ENCODE measurements around the gene ITGAL. TPM values are rescaled to one million over a fixed set of nuclear protein-coding genes. Genes with fewer than 3 reads are reported as not detected.

ITGAL gene
- total RNA-seq, 1 experiment from 2014 or later: 0.03 TPM

DNA sequence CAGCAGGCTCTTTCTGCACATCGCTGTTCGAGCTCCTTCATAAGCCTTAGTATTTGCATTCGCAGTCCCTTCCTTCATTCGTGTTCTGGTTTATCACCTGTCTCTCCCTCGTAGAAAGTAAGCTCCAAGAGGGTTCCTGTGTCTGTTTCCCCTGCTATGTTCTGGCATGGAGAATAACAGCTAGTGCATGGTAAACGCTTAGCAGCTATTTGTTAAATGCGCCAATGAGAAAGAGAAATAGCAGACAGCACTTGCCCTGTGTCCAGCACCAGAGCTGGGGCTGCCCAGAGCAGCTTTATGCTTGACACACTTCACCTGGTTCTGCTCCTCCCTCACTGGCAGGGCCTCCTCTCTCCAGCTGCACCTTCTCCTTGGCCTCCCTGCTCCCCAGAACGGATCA, 93.4 kb downstream of the ITGAL start:
- Histone ChIP-seq H3K36me3 (replicated peaks; ENCODE audit: control insufficient read depth, insufficient read depth, low read length) (no peaks in the 10 kb centered on the region), H3K27me3 (ENCODE audit: control insufficient read depth, insufficient read depth, low read length) (no peaks in the 10 kb centered on the region)

GRCh38 chr16:30566531-30566930, 94.0 kb downstream of the ITGAL start:
- DNase-seq: no peak
- Histone ChIP-seq H3K36me3 (replicated peaks; ENCODE audit: control insufficient read depth, insufficient read depth, low read length) (no peaks in the 10 kb centered on the region), H3K27me3 (ENCODE audit: control insufficient read depth, insufficient read depth, low read length) (no peaks in the 10 kb centered on the region), H3K4me3 (ENCODE audit: insufficient read depth, low read depth, low read length) (no peak overlapping the region)

More for the DNA sequence above, 93.4 kb downstream of the ITGAL start:
- no peak overlapping the region for H3K4me3 ChIP-seq (ENCODE audit: insufficient read depth, low read depth, low read length)
- no peak for DNase-seq

DNA sequence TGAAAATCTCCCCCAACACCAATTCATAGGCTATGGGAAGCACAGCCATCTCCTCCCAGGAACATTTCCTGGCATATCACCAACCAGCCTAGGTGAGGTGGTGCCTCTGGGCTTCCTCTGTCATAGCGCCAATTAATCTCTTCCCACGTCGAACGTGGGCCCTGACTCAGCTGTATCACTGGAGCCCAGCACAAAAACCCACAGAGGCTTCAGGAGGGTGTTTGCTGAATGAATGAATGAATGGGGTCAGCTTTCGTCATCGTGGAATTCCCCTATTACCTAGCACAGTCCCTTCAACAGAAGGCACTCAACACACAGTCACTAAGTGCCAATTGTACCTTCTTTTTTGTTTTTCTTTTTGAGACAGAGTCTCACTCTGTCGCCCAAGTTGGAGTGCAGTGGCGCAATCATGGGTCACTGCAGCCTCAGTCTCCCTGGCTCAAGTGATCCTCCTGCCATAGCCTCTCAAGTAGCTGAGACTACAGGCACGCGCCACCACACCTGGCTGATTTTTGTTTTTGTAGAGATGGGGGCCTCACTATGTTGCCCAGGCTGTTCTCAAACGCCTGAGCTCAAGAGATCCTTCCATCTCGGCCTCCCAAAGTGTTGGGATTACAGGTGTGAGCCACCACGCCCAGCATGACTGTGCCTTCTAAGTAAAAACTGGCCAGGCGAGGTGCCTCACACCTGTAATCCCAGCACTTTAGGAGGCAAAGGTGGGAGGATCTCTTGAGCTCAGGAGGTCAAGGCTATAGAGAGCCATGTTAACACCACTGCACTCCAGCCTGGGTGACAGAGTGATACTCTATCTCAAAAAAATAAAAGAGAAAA, 94.8 kb downstream of the ITGAL start:
- Histone ChIP-seq H3K27me3 (ENCODE audit: control insufficient read depth, insufficient read depth, low read length) (no peaks in the 10 kb centered on the region), H3K36me3 (replicated peaks; ENCODE audit: control insufficient read depth, insufficient read depth, low read length) (no peaks in the 10 kb centered on the region), H3K4me3 (ENCODE audit: insufficient read depth, low read depth, low read length) (no peak overlapping the region)
- DNase-seq: no peak

DNA sequence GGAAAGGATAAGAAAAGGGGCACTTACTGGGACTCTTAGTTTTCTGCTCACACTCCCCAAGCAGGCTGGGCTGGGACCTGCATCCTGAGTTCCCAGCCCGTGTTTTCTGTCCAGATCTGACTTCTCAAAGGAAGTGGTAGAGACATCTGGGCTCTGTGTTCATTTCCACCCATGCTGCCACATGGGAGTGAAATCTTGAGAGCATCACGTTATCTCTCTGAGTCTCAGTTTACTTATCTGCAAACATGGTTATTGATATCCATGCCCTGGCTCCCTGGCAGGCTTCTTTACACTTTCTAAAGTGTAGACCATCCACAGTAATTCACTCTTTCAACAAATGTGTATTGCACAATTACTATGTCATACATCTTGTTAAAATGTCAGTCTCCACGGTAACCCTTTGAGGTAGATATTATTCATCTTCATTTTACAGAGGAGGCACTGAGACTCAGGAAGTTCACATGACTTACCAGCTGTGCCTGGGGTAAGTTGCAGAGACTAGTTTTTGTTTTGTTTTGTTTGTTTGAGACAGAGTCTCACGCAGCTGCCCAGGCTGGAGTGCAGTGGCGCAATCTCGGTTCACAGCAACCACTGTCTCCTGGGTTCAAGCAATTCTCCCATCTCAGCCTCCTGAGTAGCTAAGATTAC, 95.6 kb downstream of the ITGAL start:
- Histone ChIP-seq H3K27me3 (ENCODE audit: control insufficient read depth, insufficient read depth, low read length) (no peaks in the 10 kb centered on the region), H3K4me3 (ENCODE audit: insufficient read depth, low read depth, low read length) (no peak overlapping the region), H3K36me3 (replicated peaks; ENCODE audit: control insufficient read depth, insufficient read depth, low read length) (no peaks in the 10 kb centered on the region)
- DNase-seq: no peak

DNA sequence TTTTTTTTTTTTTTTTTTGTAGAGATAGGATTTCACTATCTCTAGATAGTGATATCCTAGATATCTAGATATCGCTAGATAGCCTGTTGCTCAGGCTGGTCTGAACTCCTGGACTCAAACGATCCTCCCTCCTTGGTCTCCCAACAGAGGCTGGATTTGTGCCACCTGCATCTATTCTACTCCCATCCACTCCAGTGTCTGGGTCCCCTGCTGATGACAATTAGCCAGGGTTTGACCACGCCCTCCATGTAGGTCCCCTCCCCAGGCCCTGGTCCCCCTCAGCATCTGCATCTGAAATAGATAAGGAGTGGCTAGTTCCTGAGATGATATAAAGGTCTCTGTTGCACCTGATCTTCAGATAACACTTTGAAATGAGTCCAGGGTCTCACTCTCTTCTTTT, 96.7 kb downstream of the ITGAL start:
- no peaks in the 10 kb centered on the region for H3K27me3 ChIP-seq (ENCODE audit: control insufficient read depth, insufficient read depth, low read length)
- H3K4me3 ChIP-seq (ENCODE audit: insufficient read depth, low read depth, low read length): no peak overlapping the region
- DNase-seq: no peak
- H3K36me3 ChIP-seq (replicated peaks; ENCODE audit: control insufficient read depth, insufficient read depth, low read length): no peaks in the 10 kb centered on the region; the same call in 1 of the 2 replicates

DNA sequence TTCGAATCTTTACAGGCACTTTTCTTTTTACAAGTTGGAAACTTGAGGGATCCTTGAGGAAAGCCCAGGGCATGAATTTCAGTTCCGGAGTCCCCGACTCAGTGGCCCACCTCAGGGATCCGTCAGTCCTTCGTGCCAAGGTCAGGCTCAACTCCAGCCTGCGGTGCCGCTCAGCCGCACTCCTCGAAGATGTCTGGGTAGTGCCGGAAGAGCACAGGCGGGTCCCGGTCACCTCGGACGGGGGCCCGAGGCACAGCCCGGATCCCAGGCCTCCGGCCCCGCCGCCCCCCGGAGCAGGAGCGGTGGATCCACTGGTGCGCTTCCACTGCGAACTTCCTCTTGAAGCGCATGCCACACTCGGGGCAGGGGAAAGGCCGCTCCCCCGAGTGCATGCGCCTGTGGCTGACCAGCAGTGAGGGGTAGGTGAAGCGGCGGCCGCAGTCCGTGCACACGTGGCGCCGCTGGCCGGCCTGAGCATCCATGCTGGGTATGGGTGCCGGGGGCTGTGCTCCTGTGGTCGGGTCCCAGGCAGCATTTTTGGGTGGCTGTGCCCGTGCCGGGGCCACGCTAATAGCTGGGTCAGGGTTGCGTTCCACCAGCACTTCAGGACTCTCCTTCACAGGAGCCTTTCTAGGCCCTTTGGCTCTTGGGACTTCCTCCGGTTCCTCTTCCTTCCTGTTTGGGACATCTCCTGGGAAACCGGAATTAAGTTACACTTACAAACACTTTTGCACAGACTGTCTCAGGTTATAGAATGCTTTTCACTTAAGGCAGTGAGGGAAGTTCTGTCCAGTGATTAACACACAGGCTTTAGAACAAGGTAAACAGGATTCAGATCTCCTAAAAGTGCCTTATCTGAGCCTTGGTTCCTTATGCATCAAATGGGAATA, 97.4 kb downstream of the ITGAL start:
- H3K4me3 ChIP-seq (ENCODE audit: insufficient read depth, low read depth, low read length): no peak overlapping the region
- no peaks in the 10 kb centered on the region for H3K27me3 ChIP-seq (ENCODE audit: control insufficient read depth, insufficient read depth, low read length)
- DNase-seq: peak; percentile 56
- H3K36me3 ChIP-seq (replicated peaks; ENCODE audit: control insufficient read depth, insufficient read depth, low read length): no peaks in the 10 kb centered on the region; the same call in 1 of the 2 replicates

GRCh38 chr16:30570636-30571444, 98.3 kb downstream of the ITGAL start:
- peak overlapping the region; percentile 67 for H3K4me3 ChIP-seq (ENCODE audit: insufficient read depth, low read depth, low read length)
- DNase-seq: peak; percentile 81
- H3K36me3 ChIP-seq (replicated peaks; ENCODE audit: control insufficient read depth, insufficient read depth, low read length): no peaks in the 10 kb centered on the region; the same call in 1 of the 2 replicates
- no peaks in the 10 kb centered on the region for H3K27me3 ChIP-seq (ENCODE audit: control insufficient read depth, insufficient read depth, low read length)

DNA sequence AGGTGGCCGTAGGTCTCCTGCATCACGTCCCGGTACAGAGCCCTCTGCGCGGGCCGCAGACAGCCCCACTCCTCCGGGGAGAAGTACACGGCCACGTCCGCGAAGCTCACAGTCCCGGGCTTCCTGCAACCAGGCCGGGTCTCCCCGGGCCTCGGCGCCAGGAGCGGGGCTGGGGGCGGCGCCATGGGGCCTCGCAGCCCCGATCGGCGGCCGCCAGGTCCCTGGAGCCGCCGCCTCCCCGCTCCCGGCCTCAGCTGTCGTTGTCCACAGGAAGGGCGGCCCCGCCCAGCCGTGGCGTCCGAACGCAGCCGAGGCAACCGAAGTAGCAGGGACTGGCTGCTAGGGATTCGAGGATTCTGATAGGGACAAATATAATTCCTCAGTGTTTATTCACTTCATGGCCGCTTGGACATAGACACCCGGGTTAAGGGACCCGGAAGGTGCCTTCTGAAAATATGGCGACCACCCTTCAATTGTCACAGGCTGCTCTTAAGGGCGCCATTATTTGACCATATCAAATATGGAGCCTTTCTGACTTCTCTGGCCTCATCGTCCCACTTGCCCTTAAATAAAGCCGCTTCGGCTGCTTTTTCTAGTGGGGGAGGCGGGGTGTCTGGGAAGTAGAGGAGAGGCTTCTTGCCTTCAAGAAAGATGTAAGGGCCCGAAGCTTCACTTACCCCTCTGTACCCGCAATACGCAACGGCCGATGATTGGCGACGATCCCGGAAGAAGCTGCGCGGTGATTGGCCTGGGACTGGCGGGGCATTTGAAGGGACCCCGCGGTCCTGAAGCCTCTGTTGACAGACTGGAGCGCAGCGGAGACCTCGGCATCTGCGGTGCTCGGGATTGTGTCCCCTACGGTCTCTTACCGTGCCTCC, 99.1 kb downstream of the ITGAL start, which contains the start of gene ZNF688:
ZNF688 (minus strand) TSS at position 270 of the 878 bp plus-strand sequence; CDS start at position 185, 85 bp downstream.
- no peaks in the 10 kb centered on the region; the same call in 1 of the 2 replicates for H3K36me3 ChIP-seq (replicated peaks; ENCODE audit: control insufficient read depth, insufficient read depth, low read length)
- no peaks in the 10 kb centered on the region for H3K27me3 ChIP-seq (ENCODE audit: control insufficient read depth, insufficient read depth, low read length)
- peak within 1 kb of the TSS; percentile 67 for H3K4me3 ChIP-seq (ENCODE audit: insufficient read depth, low read depth, low read length)
- DNase-seq: peak; percentile 98

Other genes starting within 250 kb of the ITGAL start
- gene NPIPB13, start 224.3 kb upstream of the ITGAL start, total RNA-seq (2014; rRNA removed; shearing (Covaris generic)): 1.0 TPM in 1 of 2 replicates, not detected in the other
- gene CD2BP2, start 117.4 kb upstream of the ITGAL start, total RNA-seq (2014; rRNA removed; shearing (Covaris generic)): 44.2 and 45.2 TPM in 2 replicates
- 35.8 and 38.4 TPM in 2 replicates for gene TBC1D10B, start 102.2 kb upstream of the ITGAL start, total RNA-seq (2014; rRNA removed; shearing (Covaris generic))
- 3.4 TPM in 1 of 2 replicates, not detected in the other for gene MYL11, start 97.9 kb upstream of the ITGAL start, total RNA-seq (2014; rRNA removed; shearing (Covaris generic))
- 0.18 and 0.80 TPM in 2 replicates for gene SEPTIN1, start 90.2 kb upstream of the ITGAL start, total RNA-seq (2014; rRNA removed; shearing (Covaris generic))
- gene ZNF48, start 77.3 kb upstream of the ITGAL start, total RNA-seq (2014; rRNA removed; shearing (Covaris generic)): 38.8 and 46.3 TPM in 2 replicates
- gene ZNF771, start 65.1 kb upstream of the ITGAL start, total RNA-seq (2014; rRNA removed; shearing (Covaris generic)): 10.6 and 13.5 TPM in 2 replicates
- gene DCTPP1, start 42.7 kb upstream of the ITGAL start, total RNA-seq (2014; rRNA removed; shearing (Covaris generic)): 56.4 and 74.2 TPM in 2 replicates
- gene SEPHS2, start 26.9 kb upstream of the ITGAL start, total RNA-seq (2014; rRNA removed; shearing (Covaris generic)): 8.2 and 9.8 TPM in 2 replicates
- gene ZNF768, start 53.8 kb downstream of the ITGAL start, total RNA-seq (2014; rRNA removed; shearing (Covaris generic)): 55.2 and 55.3 TPM in 2 replicates
- 14.5 and 16.2 TPM in 2 replicates for gene ZNF747, start 62.1 kb downstream of the ITGAL start, total RNA-seq (2014; rRNA removed; shearing (Covaris generic))
- 10.2 and 13.8 TPM in 2 replicates for gene ZNF764, start 85.6 kb downstream of the ITGAL start, total RNA-seq (2014; rRNA removed; shearing (Covaris generic))
- gene ZNF688, start 99.0 kb downstream of the ITGAL start, total RNA-seq (2014; rRNA removed; shearing (Covaris generic)): 3.0 and 8.5 TPM in 2 replicates
- gene ZNF785, start 113.0 kb downstream of the ITGAL start, total RNA-seq (2014; rRNA removed; shearing (Covaris generic)): 2.8 and 8.5 TPM in 2 replicates
- gene ZNF689, start 137.6 kb downstream of the ITGAL start, total RNA-seq (2014; rRNA removed; shearing (Covaris generic)): 17.3 and 18.7 TPM in 2 replicates
- 4.7 and 4.8 TPM in 2 replicates for gene PRR14, start 178.2 kb downstream of the ITGAL start, total RNA-seq (2014; rRNA removed; shearing (Covaris generic))
- gene FBRS, start 185.7 kb downstream of the ITGAL start, total RNA-seq (2014; rRNA removed; shearing (Covaris generic)): 11.5 and 13.4 TPM in 2 replicates
- 7.4 and 12.1 TPM in 2 replicates for gene SRCAP, start 226.4 kb downstream of the ITGAL start, total RNA-seq (2014; rRNA removed; shearing (Covaris generic))

All from H7 (cell line).